Left cardiac atrium (tissue), 4 donors: ENCODE measurements around the gene MPP7. TPM values are rescaled to one million over a fixed set of nuclear protein-coding genes. Genes with fewer than 3 reads are reported as not detected.

Experiments
- ATAC-seq, 2 donors: fragments of 200-7000 bp; cut with Tn5 transposase; one replicate each; pipeline ENCODE4 v1.9.1; 2020; ENCODE audit warnings: mild to moderate bottlenecking in 2 of 2, moderate library complexity in 2 of 2
- DNase-seq: peaks from one replicate; pipeline ENCODE4 v3.0.0-alpha.2; 2020
- intact Hi-C, 2 donors: fragments of 100-400 bp; cut with DNase I; formaldehyde crosslinking; loops; one replicate each; pipeline versions ENCODE4 v1.14.1 to v1.15.1; 2022 to 2023
- total RNA-seq, 2 donors: library from RNA; stranded (reverse); fragmentation: NEBNext Ultra II Directional; extraction: Animal tissue kit (Norgen Biotek cat#: 25700); gene quantifications; one replicate each; pipeline ENCODE4 v1.2.1, GENCODE V29; 2021
- donor health status: DM: no; HTN: yes; CAD: no.
- donor health status: DM: no; HTN: yes; CAD: no; lungs with severe emphysema.
- donor health status: DM: yes; HTN: yes; CAD: no.
- donor health status: Dilated cardiomyopathy.

The MPP7 gene
- total RNA-seq, 2 donors from 2014 or later, result 9.7 to 11.0 TPM

DNA sequence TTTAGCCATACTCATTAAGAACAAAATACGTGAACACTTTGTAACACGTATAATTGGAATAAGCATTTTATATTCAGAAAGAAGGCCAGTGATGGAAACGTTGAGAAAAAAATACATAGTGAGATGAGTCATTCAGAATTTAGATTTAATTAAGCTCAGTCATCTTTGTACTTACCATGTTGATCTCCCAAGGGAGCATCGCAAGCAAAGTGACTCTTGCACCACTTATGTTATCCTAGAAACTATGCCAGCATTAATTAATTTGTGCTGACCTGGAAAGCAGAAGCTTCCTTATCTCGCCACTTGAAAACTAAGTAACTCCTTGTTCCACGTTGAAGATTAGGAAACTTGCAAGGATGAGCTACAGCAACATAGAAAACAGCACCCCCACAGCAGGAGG is 9.7 kb upstream of the MPP7 start:
- intact Hi-C loops, result no loop called here
- ATAC-seq (peak in 1 of 2 donors; percentile 41), DNase-seq (no peak)

DNA sequence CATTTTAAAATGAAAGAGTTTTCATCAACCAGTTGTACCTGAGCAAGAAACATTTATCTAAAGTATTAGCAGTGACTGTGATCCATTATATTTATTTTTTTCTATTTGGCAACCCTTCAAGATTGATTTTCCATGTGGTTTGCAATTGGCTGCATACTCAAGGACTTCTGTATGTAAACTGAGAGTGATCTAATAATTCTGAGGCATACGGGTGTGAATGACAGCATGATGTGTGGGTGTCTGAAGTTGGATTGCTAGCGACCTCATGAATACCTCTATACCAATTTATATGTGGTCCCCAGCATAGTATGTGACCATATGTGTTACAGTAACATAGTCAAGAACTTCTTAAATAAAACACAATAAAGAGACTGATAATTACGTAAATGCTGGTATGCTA is 8.2 kb upstream of the MPP7 start:
- intact Hi-C loops, result no loop called here
- ATAC-seq (no peak), DNase-seq (no peak)

DNA sequence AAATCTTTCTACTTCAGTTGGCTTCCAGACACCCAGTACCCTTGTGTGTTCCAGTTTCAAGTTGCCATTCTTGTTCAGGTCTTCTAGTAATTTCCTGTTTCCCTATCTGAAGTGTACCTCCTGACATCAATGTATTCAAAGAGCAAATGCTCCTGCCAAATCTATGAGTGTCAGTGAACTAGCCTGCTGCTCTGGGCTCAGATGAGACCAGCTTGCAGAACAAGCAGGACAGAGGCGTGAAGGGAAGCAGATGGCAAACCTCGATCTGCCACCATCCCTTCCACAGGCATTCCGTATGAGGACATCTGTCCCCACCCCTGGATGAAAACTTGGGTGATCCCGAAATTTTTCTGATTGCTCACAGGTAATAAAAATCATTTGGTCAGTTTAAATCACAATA is 4.4 kb upstream of the MPP7 start:
- DNase-seq (no peak), ATAC-seq (no peak)
- intact Hi-C loops, result no loop called here

DNA sequence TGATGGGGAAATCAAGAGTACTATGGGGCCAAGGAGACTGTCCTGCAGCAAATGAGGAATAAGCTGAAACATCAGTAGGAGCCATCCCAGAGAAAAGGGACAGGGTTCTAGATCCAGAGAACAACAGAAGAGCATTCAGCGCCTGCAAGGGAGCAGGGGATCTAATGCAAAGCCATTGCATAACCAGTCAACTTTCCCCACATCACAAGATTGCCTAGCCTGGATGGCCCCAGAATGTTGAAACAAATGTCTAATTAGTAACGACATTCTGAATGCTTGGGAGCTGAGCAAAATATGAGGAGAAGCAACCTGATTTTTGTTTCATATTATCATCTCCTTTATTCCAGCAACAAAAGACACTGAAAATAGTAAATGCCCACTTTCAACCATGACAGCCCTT is 2.7 kb upstream of the MPP7 start:
- intact Hi-C loops, result no loop called here
- no peak for ATAC-seq
- DNase-seq, result no peak

DNA sequence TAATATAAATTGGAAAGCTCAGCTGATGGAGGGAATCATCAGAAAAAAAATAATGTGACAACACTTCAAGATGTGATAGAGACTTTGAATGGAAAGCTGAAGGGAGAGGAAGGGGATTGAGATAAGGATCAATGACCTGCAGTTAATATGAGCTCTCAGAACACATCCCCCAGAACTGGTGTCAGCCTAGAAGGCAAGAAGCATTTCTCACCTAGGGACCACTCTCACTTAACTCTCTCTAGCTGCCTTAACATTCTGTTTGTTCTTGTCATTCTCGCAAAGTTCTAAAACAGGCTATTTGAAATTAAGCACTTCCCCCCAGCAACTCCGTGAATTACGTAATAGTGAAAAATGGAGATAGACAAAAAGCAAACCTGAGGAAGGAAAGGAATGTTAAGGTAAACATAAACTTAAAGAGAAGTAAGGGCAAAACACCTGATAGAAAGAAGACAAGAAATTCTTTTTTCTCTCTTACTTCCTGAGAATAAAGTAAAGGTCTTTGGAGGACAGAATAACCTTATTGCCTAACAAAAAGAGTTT is 1.2 kb upstream of the MPP7 start:
- no peak for DNase-seq
- ATAC-seq, result no peak
- intact Hi-C loops, result no loop called here

DNA sequence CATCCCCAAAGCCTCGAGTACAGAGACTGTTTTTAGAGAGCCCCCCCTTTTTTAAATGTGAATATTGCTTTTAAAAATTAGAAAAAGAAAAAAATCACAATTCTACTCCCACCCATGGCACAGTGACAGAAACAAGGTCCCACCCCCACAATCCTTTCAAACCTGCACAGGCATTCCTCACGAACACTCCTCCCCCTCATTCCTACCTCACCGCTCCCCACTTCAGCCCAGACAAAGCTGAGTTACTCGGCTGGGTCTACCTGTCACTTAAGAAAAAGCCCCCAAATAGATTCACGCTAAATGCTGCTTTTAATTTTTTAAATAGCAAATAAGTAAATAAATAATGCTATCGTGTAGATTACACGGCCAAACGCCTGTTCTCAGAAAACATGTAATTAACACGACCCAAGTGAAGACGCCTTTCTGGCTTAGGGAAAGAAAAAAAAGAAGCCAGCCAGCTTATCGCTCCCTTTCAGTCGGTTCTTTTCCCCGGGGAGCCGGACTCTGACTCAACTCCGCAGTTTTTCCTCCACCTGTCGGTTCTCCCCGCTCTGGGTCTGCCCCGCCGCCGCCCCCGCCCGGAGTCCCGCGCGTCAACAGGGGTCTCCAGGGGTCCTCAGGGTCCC is 739 bp downstream of the MPP7 start:
- intact Hi-C loops, result loop anchor here in 1 of 2 donors (2.0 kb wide), 1 partner anchor 83 kb away; no protein-coding TSS in a partner anchor
- no peak for DNase-seq
- no peak for ATAC-seq

DNA sequence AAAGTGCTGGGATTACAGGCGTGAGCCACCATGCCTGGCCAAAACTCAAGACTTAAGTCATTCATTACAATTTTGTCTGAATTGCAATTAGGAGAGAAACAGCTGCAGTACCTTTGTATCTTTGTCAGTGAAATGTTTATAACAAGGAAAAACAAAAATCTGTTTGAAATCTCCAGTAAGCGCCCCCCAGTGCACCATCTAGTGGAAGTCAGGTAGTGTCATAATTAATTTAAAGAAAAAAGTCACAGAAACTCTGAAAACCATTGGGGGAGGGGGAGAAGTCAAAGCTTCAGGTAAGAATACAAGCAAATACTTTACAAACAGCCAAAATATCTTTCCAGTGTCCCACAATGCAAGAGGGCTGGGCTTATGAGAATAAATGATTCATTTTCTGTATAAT is 2.8 kb downstream of the MPP7 start:
- no peak for ATAC-seq
- DNase-seq, result no peak
- intact Hi-C loops, result no loop called here

DNA sequence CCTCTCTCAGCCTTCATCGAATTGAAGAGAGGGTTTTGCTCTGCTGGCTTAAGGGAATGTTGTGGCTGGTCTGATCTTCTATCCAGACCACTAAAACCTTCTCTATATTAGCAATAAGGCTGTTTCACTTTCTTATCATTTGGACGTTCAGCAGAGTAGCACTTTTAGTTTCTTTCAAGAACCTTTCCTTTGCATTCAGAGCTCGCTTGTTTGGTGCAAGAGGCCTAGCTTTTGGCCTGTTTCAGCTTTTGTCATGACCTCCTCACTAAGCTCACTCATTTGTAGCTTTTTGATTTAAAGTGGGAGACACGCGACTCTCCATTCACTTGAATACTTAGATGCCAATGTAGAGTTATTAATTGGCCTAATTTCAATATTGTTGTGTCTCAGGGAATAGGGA is 3.9 kb downstream of the MPP7 start:
- ATAC-seq, result no peak
- intact Hi-C loops, result no loop called here
- no peak for DNase-seq

DNA sequence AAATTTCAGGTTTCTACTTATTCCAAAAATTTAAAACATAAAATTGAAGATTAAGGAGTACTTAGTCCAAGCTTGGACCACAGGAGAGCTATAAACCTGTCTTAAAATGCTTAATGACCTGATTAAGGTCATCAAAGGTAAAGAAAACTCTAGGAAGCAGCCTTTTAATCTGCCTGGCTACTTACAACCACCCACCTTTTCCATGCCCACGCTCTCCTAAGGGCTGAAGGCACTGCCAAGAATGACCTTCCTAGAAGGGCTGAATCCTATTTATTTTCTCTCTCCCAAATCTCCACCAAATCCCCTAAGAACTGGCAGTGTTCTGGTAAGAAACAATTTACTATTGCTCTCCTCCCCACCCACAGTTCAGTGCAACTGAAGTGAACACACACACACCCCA is 6.8 kb downstream of the MPP7 start:
- ATAC-seq, result no peak
- DNase-seq, result no peak
- intact Hi-C loops, result no loop called here

DNA sequence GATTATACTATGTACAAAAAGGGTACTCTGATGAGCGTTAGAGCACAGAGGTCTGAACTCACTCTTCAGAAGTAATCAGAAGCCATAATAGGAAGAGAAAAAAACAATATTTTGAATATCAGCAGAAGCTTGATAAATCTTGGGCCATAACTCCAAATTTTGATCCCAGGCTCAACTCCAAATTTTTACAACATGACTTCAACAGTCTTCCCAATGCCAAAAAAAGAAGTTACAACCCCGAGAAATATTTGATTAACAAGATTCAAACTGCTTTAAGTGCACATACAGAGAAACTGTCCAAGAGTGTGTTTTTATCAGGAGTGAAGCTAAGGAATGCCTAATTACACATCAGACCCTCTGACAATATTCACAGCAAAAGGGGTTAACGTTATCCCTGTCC is 7.5 kb downstream of the MPP7 start:
- intact Hi-C loops, result no loop called here
- ATAC-seq (peak in 1 of 2 donors; percentile 40), DNase-seq (no peak)

DNA sequence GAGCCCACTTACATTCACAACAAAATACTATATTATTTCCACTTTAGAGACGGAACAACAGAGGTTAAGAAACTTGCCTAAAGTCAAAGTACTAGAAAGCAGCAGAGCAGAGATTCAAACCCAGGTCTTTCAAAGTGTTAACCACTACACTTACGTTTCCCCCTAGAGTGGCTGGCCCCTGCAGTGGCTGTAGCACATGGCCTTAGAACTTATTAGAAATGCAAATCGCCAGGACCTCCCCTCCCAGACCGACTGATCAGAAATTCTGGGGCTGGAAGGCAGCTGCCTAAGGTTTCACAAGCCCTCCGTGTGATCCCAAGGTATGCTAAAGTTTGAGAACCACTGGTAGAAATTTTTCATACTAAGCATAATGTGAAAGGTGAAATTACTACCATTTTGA is 8.1 kb downstream of the MPP7 start:
- ATAC-seq, result no peak
- no peak for DNase-seq
- intact Hi-C loops, result no loop called here

DNA sequence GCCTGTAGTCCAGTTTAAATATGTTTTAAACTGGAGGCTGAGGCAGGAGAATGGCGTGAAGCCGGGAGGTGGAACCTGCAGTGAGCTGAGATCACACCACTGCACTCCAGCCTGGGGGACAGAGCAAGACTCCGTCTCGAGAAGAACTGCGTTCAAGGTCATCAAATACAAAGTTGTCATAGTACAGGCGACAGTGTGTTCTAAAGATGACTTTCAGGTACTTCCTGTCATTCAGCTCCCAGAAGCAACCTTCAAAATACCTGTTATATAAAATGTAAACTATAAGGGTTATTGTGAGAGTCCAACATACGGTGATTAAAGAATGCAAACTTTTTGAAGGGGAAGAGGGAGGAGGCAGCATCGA is 8.7 kb downstream of the MPP7 start:
- no peak for ATAC-seq
- intact Hi-C loops, result no loop called here
- no peak for DNase-seq

DNA sequence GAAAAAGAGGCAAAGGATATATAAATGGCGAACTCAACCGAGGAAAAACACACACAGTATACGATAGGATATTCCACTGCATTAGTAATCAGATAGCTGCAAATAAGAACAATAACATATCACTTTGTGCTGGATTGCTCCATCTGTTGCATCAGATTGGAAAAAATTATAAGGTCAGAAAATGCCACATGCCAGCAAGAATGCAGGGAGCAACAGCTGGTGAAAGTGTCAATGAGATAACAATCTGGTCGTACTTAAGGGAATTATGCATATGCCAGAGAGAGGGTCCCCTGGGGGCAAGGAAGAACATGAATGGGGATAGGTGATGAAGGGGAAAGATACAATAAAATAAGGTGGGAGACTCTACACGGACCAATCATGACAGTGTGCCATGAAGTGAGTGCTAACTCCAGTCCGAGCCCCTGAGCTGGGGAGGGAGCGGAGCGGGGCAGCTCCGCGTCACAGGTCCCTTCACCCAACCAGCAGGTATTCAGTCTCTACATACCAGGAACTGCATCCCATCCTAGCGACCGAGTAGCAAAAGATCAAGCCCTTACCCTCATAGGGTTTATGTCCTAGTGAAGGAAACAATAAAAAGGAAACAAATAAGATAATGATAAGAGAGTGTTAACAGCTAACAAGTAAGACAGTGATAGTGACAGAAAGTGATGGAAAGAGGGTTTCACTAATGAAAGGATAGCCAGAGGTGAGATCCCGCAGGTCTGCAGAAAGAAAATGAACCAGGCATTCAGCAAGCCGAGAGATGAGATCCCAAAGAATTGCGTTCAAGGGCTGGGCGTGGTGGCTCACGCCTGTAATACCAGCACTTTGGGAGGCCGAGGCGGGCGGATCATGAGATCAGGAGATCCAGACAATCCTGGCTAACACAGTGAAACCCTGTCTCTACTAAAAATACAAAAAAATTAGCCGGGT is 9.4 kb downstream of the MPP7 start:
- no peak for DNase-seq
- intact Hi-C loops, result no loop called here
- no peak for ATAC-seq

DNA sequence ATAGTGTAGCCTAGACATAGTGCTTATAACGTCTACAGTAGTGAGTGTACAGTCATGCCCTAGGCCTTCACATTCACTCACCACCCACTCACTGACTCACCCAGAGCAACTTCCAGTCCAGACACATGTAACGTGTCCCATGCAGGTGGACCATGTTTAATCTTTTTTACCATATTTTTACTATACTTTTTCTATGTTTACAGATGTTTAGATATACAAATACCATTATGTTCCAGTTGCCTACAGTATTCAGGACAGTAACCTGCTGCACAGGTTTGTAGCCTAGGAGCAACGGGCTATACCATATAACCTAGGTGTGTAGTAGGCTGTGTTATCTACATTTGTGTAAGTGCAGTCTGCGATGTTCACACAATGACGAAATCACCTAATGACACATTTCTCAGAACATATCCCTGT is 11.0 kb downstream of the MPP7 start:
- peak; percentile 33 for DNase-seq
- ATAC-seq, result peak in 1 of 2 donors; percentile 97
- intact Hi-C loops, result no loop called here

DNA sequence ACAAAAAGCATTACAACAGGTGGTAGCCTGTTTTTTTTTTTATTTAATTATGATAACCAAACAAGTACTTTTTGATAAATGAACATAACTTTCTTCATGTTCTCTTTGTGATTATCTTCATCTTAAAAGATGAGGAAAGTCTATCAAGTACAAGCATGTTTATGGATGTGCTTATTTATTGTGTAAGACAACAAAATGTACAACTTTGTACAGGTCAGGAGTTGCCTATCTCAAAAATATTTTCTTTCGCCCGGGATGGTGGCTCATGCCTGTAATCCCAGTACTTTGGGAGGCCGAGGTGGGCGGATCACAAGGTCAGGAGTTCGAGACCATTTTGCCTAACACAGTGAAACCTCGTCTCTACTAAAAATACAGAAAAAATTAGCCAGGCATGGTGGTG is 17.0 kb downstream of the MPP7 start:
- ATAC-seq (no peak), DNase-seq (no peak)
- intact Hi-C loops, result no loop called here

DNA sequence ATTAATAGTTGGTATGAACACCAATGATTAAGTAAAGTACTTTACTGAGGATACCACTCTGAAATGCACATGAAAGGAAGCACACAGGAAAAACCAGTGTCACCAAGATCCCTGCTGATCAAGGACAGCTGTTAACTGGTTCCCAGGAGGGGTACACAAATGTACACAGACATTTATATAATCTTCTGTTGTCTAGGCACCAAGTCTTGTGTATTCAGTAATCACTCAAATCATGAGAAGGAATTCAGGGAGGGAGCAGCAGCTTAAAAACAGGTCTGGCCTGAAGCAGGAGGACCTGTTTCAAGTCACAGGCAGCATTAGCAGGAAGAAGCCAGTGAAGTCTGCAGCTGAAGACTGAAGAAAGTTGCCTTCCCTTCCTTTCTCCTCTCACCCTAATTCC is 18.7 kb downstream of the MPP7 start:
- ATAC-seq, result no peak
- intact Hi-C loops, result no loop called here

DNA sequence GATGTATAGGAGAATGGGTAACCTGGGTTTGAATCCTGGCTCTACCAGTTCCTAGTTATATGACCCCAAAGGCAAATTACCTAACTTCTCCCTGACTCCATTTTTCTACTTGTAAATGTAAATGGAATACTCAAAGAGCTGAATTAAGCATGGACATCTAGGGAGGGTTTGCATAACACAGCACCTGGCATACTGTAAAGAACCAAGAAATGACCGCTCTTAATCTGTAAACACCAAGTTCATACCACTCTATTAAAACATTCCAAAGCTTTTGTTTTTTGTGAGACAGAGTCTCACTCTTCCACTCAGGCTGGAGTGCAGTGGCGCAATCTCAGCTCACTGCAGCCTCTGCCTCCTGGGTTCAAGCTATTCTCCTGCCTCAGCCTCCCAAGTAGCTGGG is 19.6 kb downstream of the MPP7 start:
- DNase-seq (no peak), ATAC-seq (no peak)
- intact Hi-C loops, result no loop called here

More for the DNA sequence above, 18.7 kb downstream of the MPP7 start:
- DNase-seq, result no peak

DNA sequence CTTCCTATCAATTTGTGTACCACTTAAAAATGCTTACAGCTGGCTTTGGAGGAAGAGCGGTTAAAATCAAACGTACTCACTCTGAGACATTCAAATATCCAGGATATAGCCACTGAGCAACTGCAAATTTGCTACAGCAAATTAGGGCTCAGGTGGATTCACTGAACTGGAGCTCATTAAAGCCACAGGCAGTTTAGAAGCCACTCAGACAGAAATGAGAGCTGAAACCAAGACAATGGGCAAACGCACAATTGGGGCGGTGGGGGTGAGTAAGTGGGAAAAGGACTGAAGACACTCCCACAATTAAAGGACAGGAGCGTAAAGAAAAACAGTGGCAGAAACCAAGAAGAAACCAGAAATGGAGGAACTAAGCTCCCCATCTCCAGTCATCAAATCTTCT is 20.5 kb downstream of the MPP7 start:
- DNase-seq, result no peak
- intact Hi-C loops, result no loop called here
- no peak for ATAC-seq

DNA sequence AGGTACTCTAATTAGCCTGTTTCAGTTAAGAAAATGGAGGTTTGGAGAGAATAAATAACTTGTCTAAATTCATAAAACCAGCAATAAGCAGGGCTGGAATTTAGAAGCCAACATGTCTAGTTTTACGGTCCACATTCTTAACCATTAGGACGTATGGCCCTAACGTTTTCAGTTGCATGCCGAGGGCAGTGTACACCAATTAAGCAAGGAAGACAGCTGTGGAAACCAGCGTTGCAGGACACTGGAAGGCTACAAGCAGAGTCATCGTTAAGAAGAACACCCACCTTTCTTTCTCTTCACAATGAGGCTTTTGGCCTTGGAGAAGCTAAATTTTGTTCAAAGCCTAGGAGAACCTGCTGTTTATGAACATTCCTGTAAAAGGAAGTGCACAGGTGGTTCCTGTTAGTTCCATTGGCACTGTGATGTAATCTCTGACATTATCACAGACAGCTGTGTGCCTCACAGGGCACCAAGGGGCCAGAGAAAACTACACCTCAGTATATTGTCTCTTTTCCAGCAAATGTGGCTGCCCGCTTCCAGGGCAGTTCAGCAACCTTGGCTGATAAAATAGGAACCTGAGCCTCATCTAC is 21.0 kb downstream of the MPP7 start:
- DNase-seq (no peak), ATAC-seq (no peak)
- intact Hi-C loops, result no loop called here

DNA sequence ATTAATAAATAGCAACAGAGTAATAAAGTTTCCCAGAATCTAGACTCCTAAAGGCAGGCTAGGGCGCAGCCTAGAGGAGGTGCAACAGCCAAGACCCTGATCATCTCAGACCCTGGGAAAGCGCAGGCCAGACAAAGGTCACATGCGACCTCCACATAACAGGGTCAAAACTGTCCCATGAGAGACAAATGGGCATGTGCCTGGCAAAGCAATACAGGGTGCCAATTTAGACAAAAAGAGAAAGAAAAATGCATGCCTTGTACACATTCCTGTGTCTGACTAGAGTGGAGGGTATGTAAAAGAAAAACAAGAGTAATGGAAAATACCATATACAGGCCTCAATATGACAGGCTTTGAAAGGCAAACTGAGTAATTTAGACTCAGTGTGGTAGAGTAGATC is 22.2 kb downstream of the MPP7 start:
- intact Hi-C loops, result no loop called here
- no peak for ATAC-seq
- DNase-seq, result no peak
